Adrenal gland (tissue), 12 donors: Measurements from ENCODE around the gene SHANK3. TPM values are rescaled to one million over a fixed set of nuclear protein-coding genes. Genes with fewer than 3 reads are reported as not detected.
A peak's percentile ranks its signal among the peaks of the same experiment; 100 is the strongest.

ENCODE experiments used
- DNase-seq, 7 donors: peaks; one replicate each; pipeline ENCODE4 v3.0.0-alpha.2; 2019 to 2020
- H3K27ac ChIP-seq, 5 donors: fragments of 200-600 bp; sonication (generic) in 4 of 5; 1 replicate in 3 of 5; 2 replicates in 2 of 5; pipeline versions ENCODE4 v1.5.1 to v1.8.0; 2016 to 2020; ENCODE audit warnings: mild to moderate bottlenecking in 1 of 5
- H3K27me3 ChIP-seq: fragments of 200-600 bp; 2 replicates; pipeline ENCODE4 v1.8.0; 2021
- H3K36me3 ChIP-seq, 2 donors: fragments of 200-600 bp; replicated peaks in 1 of 2; 1 replicate in 1 of 2; 2 replicates in 1 of 2; pipeline versions ENCODE4 v1.5.1 to v1.8.0; 2018 to 2022
- H3K4me1 ChIP-seq, 2 donors: fragments of 200-600 bp; replicated peaks in 1 of 2; 1 replicate in 1 of 2; 2 replicates in 1 of 2; pipeline versions ENCODE4 v1.5.1 to v1.8.0; 2018 to 2021
- H3K4me3 ChIP-seq, 4 donors: fragments of 200-600 bp; sonication (generic) in 3 of 4; one replicate each; pipeline ENCODE4 v1.5.1; 2016 to 2018
- H3K9me3 ChIP-seq, 3 donors: fragments of 200-600 bp; sonication (generic) in 1 of 3; replicated peaks in 1 of 3; 1 replicate in 2 of 3; 2 replicates in 1 of 3; pipeline versions ENCODE4 v1.5.1 to v1.8.0; 2016 to 2021
- CTCF ChIP-seq, 6 experiments: fragments of 450-650 bp in 4 of 6; fragments of 200-600 bp in 2 of 6; sonication (generic) in 1 of 6; IDR thresholded peaks; 1 replicate in 5 of 6; 2 replicates in 1 of 6; pipeline versions ENCODE4 v1.5.1 to v1.8.0; 2016 to 2021; ENCODE audit warnings: antibody characterized with exemption in 6 of 6, mild to moderate bottlenecking in 2 of 6, moderate library complexity in 1 of 6
- POLR2A ChIP-seq, 2 donors: fragments of 450-650 bp; IDR thresholded peaks; one replicate each; pipeline ENCODE4 v1.6.1; 2017; ENCODE audit warnings: antibody characterized with exemption in 2 of 2, mild to moderate bottlenecking in 2 of 2, moderate library complexity in 1 of 2
- WGBS, 4 donors: extraction: QIAGEN DNeasy Blood & Tissue Kit in 2 of 4; methylation state at CpG; one replicate each; pipeline versions ENCODE4 v1.1.5 to v1.1.7; 2013 to 2017; 5-methylcytosine and 5-hydroxymethylcytosine counted together
- intact Hi-C, 2 donors: fragments of 100-400 bp; cut with DNase I; formaldehyde crosslinking; loops; one replicate each; pipeline versions ENCODE4 v1.14.1 to v1.15.0; 2022 to 2023
- polyA plus RNA-seq, 3 donors: library from polyadenylated mRNA; stranded (reverse); fragments of 200-250 nt in 2 of 3; fragments of 350-450 nt in 1 of 3; fragmentation: Illumina TruSeq in 1 of 3; extraction: RNeasy Lipid Tissue Mini Kit (QIAGEN cat#74804) in 1 of 3; gene quantifications; one replicate each; pipeline ENCODE4 v1.2.3, GENCODE V29; 2013 to 2014
- total RNA-seq, 9 donors: library from RNA; depleted of rRNA in 4 of 9; stranded (reverse); fragments of >200 nt in 4 of 9; fragments of 120-200 nt in 1 of 9; fragmentation: NEBNext Ultra II Directional in 1 of 9; extraction: Animal tissue kit (Norgen Biotek cat#: 25700) in 1 of 9; gene quantifications; one replicate each; pipeline versions ENCODE4 v1.1.0 to v1.2.4, GENCODE V29; 2013 to 2023
- donor health status: healthy with polysubstance abuse.
- donor health status: Bipolar disorder and iron deficiency.
- donor health status: DM: yes; HTN: yes; CAD: no.
- donor health status: DM: no; HTN: no; CAD: no.
- donor health status: DM: no; HTN: no; CAD: no.
- donor health status: DM: yes; HTN: yes; CAD: no.

SHANK3 gene
- total and polyA plus RNA-seq, 12 donors = 0.88 to 44.0 (median 9.8) TPM

- Histone ChIP-seq H3K36me3 (no peaks in the 10 kb centered on the region), H3K27ac (no peak overlapping the region), H3K4me1 (peaks cover 14 to 22% of the 10 kb centered on the region in 2 donors), H3K27me3 (no peaks in the 10 kb centered on the region), H3K9me3 (no peaks in the 10 kb centered on the region), H3K4me3 (no peak overlapping the region)
- peak in 1 of 7 donors; percentile 20 for DNase-seq
- intact Hi-C loops = no loop called here
- TF ChIP-seq POLR2A (IDR thresholded peaks at IDR 0.05) (no peak), CTCF (IDR thresholded peaks at IDR 0.05) (no peak)
- WGBS, 4 donors = 83 to 94% (median 91%) methylated on average over 9 to 27 of the region's 27 CpGs
Observed at GRCh38 chr22:50625568-50626313, 46.9 kb upstream of the SHANK3 start.

DNA sequence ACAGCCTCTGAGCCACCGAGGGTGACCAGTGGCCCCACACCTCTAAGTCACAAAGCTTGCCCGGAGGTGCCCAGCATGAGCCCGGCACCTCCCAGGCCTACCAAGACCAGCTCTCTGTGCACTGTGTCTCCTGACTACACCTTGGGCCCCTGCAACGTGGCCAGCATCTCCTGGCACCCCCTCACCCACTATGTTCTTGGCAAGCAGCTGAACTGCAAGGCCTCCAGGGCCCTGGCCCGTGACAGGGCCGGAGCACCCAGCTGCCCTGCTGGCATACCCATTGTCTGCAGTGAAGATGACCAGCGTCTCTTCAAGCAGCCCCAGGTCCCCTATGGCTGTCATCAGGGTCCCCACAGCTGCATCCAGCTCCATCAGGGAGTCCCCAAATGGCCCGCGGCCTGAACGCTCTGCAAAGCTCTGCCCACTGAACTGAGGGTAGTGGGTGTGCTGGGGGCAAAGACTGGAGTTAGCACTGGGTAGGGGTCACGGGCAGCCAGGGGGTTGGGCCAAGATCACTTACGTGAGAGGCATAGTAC, 46.2 kb upstream of the SHANK3 start:
- Histone ChIP-seq H3K36me3 (no peaks in the 10 kb centered on the region), H3K4me3 (no peak overlapping the region), H3K4me1 (peaks cover 14 to 19% of the 10 kb centered on the region in 2 donors), H3K9me3 (no peaks in the 10 kb centered on the region), H3K27me3 (no peaks in the 10 kb centered on the region), H3K27ac (no peak overlapping the region)
- TF ChIP-seq CTCF (IDR thresholded peaks at IDR 0.05) (no peak), POLR2A (IDR thresholded peaks at IDR 0.05) (no peak)
- DNase-seq = peak in 1 of 7 donors; percentile 20
- WGBS, 4 donors = 89 to 98% (median 91%) methylated on average over 6 to 12 of the region's 12 CpGs
- intact Hi-C loops = no loop called here

- no peaks in the 10 kb centered on the region for H3K9me3 ChIP-seq
- WGBS, 4 donors = 80 to 88% (median 84%) methylated on average over 23 to 42 of the region's 42 CpGs
- TF ChIP-seq CTCF (IDR thresholded peaks at IDR 0.05) (no peak), POLR2A (IDR thresholded peaks at IDR 0.05) (no peak)
- DNase-seq = no peak
- intact Hi-C loops = no loop called here
- H3K4me1 ChIP-seq = peaks cover 12 to 14% of the 10 kb centered on the region in 2 donors
- no peaks in the 10 kb centered on the region for H3K36me3 ChIP-seq
- peak overlapping the region; percentile 37 to 96 (median 58) for H3K4me3 ChIP-seq
- H3K27me3 ChIP-seq = no peaks in the 10 kb centered on the region
- H3K27ac ChIP-seq = peak overlapping the region in 2 of 5 donors; percentile 24 to 80
Observed at GRCh38 chr22:50626850-50627641, 45.6 kb upstream of the SHANK3 start.
